Measurements from ENCODE around the gene KIF26B.

- TF ChIP-seq TCF4 (CRISPR knock-in tag; IDR thresholded peaks at IDR 0.05; ENCODE audit: borderline replicate concordance), result no peak
- no peak for TF ChIP-seq ZNF565 (CRISPR knock-in tag; conservative IDR thresholded peaks at IDR 0.05; ENCODE audit: low read depth)
- no peak for TF ChIP-seq ZNF70 (CRISPR knock-in tag; IDR thresholded peaks at IDR 0.05)
- no peak for TF ChIP-seq ARNTL (CRISPR knock-in tag; IDR thresholded peaks at IDR 0.05; ENCODE audit: borderline replicate concordance, low read depth)
Measured at GRCh38 chr1:245108909-245109308, 45.9 kb upstream of the KIF26B start.

All from SK-N-SH treated with all-trans-retinoic acid at 6 μM for 48 hours (cell line).